ENCODE results near the gene APH1A.

DNA sequence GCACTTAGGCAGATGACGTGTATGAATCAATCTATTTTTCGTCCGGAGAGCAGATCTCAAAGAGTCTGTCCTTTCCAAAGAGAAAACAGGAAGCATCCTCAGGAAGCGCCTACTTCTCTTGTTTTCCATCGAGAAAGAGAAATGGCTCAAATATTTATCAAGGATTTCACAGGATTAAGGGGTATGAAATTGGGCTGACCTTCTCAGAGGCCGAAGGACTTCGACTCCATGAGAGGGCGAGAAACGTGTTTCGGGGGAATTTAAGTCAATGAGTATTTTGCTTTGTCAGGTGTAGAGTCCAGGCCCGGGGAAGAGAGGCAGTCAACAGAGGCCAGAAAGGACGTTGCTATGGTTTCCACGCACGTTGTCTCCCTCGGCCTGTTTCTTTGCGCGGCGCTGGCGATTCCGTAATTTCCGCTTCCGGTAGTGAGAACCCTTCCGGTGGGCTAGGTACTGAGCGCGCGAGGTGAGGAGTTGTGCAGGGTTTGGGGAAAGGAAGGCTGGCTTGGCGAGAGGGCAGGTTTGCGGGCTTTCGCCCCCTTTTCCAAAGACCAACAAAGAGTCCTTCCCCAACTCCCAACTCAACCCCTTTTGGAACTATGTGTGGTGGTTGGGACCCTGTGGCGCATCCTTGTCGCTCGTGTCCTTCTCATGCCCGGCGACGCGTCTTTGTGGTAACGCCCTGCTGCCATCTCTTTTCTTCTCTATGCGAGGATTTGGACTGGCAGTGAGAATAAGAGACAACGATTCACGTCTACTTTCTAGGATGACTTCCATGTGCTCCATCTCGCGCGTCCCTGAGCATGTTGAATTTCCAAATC lies 24.8 kb upstream of the APH1A start, which contains the start of gene MRPS21:
- TF ChIP-seq CTCF (IDR thresholded peaks at IDR 0.05) (no peak), POLR2A (IDR thresholded peaks at IDR 0.05) (peak; percentile 21 to 73)

Measured in uterus (tissue), 2 donors.